Measurements from ENCODE around the gene AASS.

The AASS gene

GRCh38 chr7:122054393-122054792, 89.7 kb downstream of the AASS start:
- no peak overlapping the region for H3K4me2 ChIP-seq (ENCODE audit: low read length)
- no peak overlapping the region for H3K27ac ChIP-seq
- no peaks in the 10 kb centered on the region for H3K36me3 ChIP-seq (ENCODE audit: control insufficient read depth, insufficient read depth, low read length)
- no peak overlapping the region for H3K4me3 ChIP-seq (ENCODE audit: low read depth, low read length)
- no peak overlapping the region for H2AFZ ChIP-seq
- no peaks in the 10 kb centered on the region for H3K79me2 ChIP-seq
- H3K9ac ChIP-seq = no peak overlapping the region
- H3K27me3 ChIP-seq (ENCODE audit: control insufficient read depth, insufficient read depth, low read length) = no peaks in the 10 kb centered on the region
- no peaks in the 10 kb centered on the region for H3K4me1 ChIP-seq
- no peak for TF ChIP-seq CTCF (IDR thresholded peaks at IDR 0.05)
- no peaks in the 10 kb centered on the region for H3K9me3 ChIP-seq (ENCODE audit: control insufficient read depth, low read length)

- TF ChIP-seq CTCF (IDR thresholded peaks at IDR 0.05) = no peak
- no peaks in the 10 kb centered on the region for H3K27me3 ChIP-seq (ENCODE audit: control insufficient read depth, insufficient read depth, low read length)
Observed at GRCh38 chr7:122046402-122046801, 97.6 kb downstream of the AASS start.

GRCh38 chr7:122040147-122040546, 103.9 kb downstream of the AASS start:
- Histone ChIP-seq H3K4me3 (ENCODE audit: low read depth, low read length) (no peak overlapping the region), H3K9me3 (ENCODE audit: control insufficient read depth, low read length) (no peaks in the 10 kb centered on the region), H3K4me1 (no peaks in the 10 kb centered on the region), H3K79me2 (no peaks in the 10 kb centered on the region), H3K27ac (no peak overlapping the region), H3K36me3 (ENCODE audit: control insufficient read depth, insufficient read depth, low read length) (no peaks in the 10 kb centered on the region), H3K4me2 (ENCODE audit: low read length) (no peak overlapping the region), H3K9ac (no peak overlapping the region), H3K27me3 (ENCODE audit: control insufficient read depth, insufficient read depth, low read length) (no peaks in the 10 kb centered on the region), H2AFZ (no peak overlapping the region)
- no peak for TF ChIP-seq CTCF (IDR thresholded peaks at IDR 0.05)

More at GRCh38 chr7:122046402-122046801, 97.6 kb downstream of the AASS start:
- Histone ChIP-seq H3K9ac (no peak overlapping the region), H3K36me3 (ENCODE audit: control insufficient read depth, insufficient read depth, low read length) (no peaks in the 10 kb centered on the region), H3K79me2 (no peaks in the 10 kb centered on the region), H3K4me2 (ENCODE audit: low read length) (no peak overlapping the region), H3K4me1 (no peaks in the 10 kb centered on the region), H3K27ac (no peak overlapping the region), H3K4me3 (ENCODE audit: low read depth, low read length) (no peak overlapping the region), H2AFZ (no peak overlapping the region), H3K9me3 (ENCODE audit: control insufficient read depth, low read length) (no peaks in the 10 kb centered on the region)

- Histone ChIP-seq H3K4me1 (no peaks in the 10 kb centered on the region), H3K9me3 (ENCODE audit: control insufficient read depth, low read length) (no peaks in the 10 kb centered on the region), H3K9ac (no peak overlapping the region), H3K79me2 (no peaks in the 10 kb centered on the region), H3K4me2 (ENCODE audit: low read length) (no peak overlapping the region), H2AFZ (no peak overlapping the region), H3K27me3 (ENCODE audit: control insufficient read depth, insufficient read depth, low read length) (no peaks in the 10 kb centered on the region), H3K4me3 (ENCODE audit: low read depth, low read length) (no peak overlapping the region), H3K27ac (no peak overlapping the region), H3K36me3 (ENCODE audit: control insufficient read depth, insufficient read depth, low read length) (no peaks in the 10 kb centered on the region)
- TF ChIP-seq CTCF (IDR thresholded peaks at IDR 0.05) = no peak
Observed at GRCh38 chr7:122038904-122039303, 105.1 kb downstream of the AASS start.

GRCh38 chr7:122038134-122038533, 105.9 kb downstream of the AASS start:
- no peak overlapping the region for H3K9ac ChIP-seq
- H3K4me3 ChIP-seq (ENCODE audit: low read depth, low read length) = no peak overlapping the region
- H3K9me3 ChIP-seq (ENCODE audit: control insufficient read depth, low read length) = no peaks in the 10 kb centered on the region
- no peaks in the 10 kb centered on the region for H3K36me3 ChIP-seq (ENCODE audit: control insufficient read depth, insufficient read depth, low read length)
- H3K4me1 ChIP-seq = no peaks in the 10 kb centered on the region
- H3K27me3 ChIP-seq (ENCODE audit: control insufficient read depth, insufficient read depth, low read length) = no peaks in the 10 kb centered on the region
- TF ChIP-seq CTCF (IDR thresholded peaks at IDR 0.05) = no peak
- no peak overlapping the region for H2AFZ ChIP-seq
- no peak overlapping the region for H3K4me2 ChIP-seq (ENCODE audit: low read length)
- no peaks in the 10 kb centered on the region for H3K79me2 ChIP-seq
- no peak overlapping the region for H3K27ac ChIP-seq

Measured in parathyroid adenoma (tissue), 2 donors.